CMK (cell line): ENCODE results near the gene GGT6.
"Not testable (repeated sequence)": the region's sequence is repeated elsewhere in the genome, so short reads cannot be mapped to it uniquely, and the experiment has no call there.

Experiments
- DNase-seq: peaks from one replicate; pipeline ENCODE4 v3.0.0-alpha.2; 2010; ENCODE audit warnings: low read depth

The GGT6 gene

DNA sequence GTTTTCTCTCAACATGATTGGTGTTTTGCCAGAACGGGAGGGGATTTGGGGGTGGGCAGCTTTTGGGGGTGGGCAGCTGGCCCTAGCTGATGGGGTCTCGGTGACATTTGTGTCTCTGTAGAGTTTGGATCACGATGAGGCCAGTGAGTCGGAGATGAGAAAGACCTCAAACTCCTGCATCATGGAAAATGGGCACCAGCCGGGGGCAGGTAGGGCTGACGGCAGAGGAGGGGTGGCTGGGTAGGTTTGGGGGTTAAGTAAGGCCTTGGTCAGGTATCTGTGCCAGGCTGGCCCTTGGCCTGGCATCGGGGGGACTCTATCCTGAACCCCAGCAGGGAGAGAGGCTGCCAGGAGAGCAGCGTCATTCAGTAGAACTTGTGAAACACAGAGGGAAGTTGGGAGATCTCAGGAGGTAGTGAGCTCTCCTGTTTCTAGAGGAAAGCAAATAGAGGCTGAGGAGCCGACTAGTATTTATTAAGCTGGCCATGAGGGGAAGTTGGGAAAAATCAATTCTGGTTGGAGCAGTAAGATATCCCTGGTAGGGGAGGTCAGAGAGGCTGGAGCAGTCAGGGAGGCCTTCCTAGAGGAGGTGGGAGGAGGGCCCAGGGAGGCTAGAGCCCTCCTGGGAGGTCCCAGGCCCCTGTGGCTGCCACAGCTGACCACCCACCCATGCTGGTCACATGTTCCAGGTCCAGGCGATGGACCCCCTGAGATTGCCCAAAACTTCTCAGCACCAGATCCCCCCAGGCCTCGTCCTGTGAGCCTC lies 32.0 kb upstream of the GGT6 start:
- DNase-seq, result no peak

DNA sequence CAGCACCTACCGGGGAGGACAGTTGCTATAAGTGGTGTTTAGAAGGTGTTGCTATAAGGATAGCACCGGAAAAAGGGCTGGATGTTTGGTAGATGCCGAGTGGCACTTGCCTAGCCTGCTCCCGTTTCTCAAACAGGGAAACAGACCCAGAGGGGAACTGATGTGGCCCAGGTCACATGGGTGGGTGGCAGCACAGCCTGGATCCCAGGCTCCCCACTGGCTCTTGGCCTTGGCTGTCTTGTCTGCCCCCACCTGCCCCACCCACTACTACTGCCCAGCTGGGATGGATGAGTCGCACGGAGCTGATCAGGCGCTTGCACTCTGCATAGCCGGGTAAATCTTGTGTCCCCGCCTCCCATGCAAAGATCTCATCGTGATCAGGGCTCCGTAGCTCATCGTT lies 31.2 kb upstream of the GGT6 start:
- no peak for DNase-seq

DNA sequence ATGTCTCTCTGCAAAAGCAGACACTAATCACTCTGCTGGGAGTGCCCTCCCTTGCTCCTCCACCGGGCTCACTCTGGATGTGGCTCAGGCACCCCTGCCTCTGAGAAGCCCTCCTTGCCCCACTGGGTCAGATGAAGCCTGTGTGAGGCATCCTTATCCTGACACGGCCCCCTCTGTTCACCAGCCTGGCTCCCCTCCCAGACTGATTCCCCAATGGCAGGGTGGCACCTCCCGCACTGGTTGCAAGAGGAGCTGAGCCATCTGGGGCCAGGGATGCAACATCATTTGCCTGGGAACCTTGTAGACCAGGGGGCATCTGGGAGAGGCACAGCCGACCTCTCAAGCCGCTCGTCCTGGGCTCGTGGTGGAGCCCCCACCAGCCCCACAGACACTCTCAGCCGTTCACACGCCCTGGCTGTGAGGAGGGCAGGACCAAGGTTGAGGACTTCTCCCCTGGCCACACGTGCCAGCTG lies 30.6 kb upstream of the GGT6 start:
- no peak for DNase-seq

DNA sequence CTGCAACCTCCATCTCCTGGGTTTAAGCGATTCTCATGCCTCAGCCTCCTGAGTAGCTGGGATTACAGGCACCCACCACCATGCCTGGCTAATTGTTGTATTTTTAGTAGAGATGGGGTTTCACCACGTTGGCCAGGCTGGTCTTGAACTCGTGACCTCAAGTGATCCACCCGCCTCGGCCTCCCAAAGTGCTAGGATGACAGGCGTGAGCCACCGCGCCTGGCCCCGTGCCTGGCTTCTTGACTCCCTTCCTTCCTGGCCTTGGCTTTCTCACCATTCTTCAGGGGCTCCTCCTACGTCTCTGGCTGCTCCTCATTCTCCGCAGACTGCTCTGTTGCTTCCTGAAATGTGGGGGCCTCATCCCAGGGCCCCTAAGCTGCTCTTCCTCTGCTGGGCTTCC lies 29.7 kb upstream of the GGT6 start:
- not testable (repeated sequence) for DNase-seq

DNA sequence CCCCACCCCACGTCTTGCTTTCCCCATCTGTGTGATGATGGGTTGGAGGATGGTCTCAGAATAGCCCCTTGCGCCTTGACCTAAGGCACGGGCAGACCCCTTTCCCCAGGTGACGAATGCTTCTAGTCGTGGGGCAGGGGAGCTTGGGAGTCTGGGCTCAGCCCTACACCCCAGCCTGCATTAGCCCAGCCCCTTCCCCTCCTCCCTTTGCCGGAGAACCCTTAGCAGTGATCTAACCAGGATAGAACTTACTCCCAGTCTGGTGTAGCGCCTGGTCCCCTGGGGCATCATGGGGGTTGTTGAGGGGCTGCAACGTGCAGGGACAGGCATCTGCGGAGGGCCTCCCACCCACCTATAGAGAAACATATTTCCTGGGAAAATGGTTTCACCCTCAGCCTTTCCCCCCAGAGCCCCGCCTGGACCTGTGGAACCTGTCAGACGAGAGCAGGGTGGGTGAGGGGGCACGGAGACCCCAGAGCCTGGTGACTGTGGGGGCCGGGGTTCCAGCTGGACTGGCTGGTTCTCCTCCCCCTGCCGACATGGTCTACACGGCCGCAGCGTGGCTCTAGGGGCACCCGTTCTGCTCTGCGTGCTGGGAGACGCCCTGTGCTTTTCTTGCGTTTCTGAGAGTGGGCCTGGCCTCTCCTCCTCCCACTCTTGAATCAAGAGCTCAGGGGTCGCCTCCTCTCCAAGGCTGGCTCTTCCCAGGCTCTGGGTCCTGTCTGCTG lies 28.7 kb upstream of the GGT6 start:
- DNase-seq, result no peak

DNA sequence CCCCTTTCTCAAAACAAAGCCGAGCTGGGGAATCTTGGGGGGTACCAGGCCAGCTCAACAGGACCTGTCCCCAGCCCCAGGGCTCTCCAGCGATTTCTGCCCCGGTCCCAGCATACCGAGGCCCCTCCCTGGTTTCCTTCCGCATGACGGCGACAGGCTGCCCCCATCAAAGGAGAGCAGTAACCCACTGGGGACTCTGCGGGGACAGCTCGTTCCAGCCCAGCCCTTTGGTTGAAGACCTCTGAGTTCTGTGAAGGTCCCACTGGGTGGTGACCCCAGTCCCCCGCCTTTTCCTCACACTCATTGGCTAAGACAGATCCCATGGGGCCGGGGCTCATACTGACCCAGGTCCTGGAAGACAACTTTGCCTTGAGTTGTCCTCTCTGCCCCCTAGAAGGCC lies 28.0 kb upstream of the GGT6 start:
- no peak for DNase-seq

DNA sequence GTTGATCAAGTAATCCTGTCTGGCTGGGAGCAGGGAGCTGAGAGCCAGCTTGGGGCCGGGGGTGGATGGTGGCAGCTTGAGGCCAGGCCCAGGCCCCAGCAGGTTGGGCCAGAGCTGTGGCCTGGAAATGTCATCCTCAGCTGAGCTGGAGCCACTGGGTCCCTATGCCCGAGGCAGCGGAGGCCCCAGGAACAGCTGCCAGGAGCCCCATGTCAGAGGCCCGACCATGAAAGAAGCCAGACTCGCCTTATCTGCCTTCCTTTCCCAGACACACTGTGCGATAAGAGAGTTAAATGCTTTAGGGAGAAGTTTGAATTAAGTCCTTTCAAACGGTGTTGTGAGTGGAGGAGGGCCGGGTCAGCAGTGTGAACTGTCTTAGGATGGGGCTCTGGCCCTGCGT lies 27.4 kb upstream of the GGT6 start:
- no peak for DNase-seq

DNA sequence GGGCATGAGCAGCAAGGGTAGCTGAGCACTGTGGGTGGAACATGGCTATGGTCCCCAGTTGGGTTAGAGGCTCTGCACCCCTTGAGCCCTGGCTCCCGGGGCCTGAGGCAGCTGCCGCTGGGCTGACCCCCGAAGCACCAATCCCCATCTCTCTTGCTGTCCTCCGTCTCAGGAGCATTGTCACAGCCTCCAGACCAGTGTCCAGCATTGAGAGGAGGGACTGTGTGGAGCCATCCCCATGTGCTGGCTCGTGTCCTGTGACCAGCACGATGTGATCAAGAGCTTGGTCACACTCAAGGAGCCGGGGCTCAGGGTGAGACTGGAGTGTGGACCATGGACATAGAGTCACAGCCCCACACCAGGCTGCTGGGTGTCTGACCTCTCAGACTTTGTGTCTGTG lies 26.8 kb upstream of the GGT6 start:
- no peak for DNase-seq

DNA sequence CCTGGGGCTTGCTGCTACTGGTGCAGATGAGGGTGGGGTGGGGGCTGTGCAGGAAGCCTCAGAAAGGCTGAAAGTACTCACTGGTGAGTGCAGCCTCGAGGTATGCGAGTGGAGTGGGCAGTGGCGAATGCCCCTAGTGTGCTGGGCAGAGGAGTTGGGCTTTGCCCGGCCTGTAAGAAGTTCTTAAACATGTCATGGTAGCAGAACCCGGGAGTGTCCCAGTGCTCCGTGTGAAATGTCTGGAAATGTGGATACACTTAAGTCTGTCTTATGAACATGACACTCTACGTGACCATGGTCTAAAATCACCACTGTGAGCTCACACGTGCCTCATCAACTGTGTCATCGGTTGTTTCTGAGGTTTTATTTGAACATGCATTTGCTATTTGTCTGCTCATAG lies 25.7 kb upstream of the GGT6 start:
- DNase-seq, result no peak

DNA sequence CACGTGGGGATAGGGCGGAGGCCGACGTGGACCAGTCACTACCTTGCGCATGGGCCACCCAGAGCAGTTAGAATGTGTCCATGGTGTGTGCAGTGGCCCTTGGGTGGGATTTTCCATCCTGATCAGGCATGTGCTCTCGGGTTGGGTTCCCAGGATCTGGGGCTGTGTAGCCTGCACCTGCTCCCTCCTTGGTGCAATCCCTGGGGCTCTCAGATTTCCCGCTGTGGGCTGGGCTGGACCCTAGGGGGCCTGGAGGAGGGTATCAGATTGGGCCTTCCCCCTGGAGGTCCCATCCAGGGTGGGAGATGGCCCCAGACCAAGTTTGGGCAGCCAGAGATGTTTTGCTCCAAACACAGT lies 25.2 kb upstream of the GGT6 start:
- DNase-seq, result no peak

DNA sequence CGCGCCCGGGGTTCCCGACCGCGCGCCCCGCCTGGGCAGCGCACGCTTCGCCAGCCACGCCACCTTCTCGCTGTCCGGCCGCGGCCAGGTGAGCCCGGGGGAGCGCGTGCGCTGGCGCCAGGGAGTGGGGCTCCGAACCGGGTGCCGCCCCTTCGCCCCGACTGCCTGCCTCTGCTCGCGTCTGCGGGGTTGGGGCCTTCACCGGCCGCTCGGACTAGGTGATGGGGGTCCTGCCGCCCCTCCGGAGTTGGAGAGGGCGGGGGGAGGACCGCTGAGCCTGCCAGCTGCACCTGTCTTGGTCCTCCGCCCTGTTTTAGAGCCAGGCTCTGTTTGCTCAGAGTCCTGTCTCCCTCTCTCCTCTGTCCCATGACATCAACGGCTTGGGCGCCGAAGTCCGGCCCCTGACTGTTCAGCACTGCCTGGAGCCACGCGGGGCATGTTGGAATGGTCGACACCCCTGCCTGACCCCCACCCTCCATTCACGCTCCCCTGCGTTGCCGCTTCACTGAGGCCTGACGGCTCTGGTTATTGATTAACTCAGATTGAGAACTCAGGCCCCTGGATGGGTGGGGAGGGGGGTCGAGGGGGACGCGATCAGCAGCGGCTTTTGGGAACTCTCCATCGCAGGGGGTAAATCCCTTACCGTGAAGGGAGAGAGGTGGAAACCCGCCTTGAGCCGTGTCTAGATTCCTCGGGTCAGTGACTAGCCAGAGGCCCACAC lies 24.7 kb upstream of the GGT6 start:
- DNase-seq, result no peak

DNA sequence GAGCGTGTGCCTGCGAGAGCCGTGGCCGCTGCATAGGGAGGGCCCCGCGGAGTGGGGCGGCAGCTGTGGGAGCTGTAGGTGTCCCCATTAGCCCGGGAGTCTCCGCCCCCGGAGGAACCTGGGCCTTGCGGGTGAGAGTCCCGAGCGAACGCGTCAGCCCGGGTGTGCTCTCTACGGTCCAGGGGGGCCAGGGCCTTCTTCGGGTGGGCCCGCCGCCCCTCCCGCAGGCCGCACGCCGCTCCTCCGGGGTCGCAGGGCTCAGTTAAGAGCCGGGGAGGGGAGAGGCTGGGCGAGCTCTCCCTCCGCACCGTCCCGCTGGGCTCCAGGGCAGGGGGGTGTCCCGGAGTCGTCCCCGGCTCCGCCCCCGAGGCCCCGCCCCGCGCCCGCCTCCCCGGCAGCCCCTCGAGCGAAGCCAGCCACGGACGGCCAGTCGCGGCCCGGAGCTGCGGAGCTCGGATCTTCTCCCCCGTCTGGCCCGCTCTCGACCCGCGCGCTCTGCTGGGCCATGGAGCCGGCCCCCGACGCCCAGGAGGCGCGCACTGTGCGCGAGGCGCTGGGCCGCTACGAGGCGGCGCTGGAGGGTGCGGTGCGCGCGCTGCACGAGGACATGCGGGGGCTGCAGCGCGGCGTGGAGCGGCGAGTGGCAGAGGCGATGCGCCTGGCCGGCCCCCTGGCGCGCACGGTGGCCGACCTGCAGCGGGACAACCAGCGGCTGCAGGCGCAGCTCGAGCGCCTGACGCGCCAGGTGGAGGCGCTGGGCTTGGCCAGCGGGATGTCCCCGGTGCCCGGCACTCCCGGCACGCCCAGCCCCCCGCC lies 23.9 kb upstream of the GGT6 start, which contains the start of gene SMTNL2:
Gene SMTNL2 (plus strand): TSS at position 429 of the 816 bp plus-strand sequence. CDS start 77 bp downstream, at position 506.
- no peak for DNase-seq

DNA sequence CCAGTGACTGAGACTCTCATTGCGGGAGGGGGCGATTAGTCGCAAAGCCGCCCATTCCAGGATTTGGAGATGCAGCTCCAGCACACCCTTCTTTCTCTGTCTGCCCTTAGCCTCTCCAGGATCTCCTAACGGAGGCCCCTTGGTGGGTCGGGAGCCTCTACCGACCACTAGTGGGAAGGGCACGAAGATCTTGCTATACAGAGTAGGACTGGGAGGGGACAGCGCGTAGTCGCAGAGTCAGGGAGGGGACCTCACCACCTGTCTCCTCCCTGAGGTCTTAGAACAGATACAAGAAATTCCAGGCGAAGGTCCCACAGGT lies 23.4 kb upstream of the GGT6 start:
- no peak for DNase-seq

DNA sequence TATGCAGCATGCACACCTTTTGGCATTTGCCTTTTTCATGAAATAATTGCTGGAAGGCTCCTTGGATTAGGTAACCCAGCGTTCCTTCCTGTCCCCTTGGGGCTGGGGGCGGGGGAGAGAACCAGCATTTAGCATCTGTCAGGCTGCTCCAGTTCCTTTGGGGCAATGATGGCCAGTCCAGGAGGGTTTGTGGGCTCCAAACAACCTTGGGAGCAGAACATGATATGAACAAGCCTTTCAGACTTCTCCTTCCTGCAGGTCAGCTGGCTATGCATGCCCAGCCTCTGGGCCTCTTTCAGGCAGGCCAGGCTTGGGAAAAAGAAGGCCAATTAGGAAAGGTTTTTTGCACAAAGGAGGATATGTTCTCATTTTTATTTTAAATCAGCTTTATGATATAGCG lies 22.8 kb upstream of the GGT6 start:
- no peak for DNase-seq

DNA sequence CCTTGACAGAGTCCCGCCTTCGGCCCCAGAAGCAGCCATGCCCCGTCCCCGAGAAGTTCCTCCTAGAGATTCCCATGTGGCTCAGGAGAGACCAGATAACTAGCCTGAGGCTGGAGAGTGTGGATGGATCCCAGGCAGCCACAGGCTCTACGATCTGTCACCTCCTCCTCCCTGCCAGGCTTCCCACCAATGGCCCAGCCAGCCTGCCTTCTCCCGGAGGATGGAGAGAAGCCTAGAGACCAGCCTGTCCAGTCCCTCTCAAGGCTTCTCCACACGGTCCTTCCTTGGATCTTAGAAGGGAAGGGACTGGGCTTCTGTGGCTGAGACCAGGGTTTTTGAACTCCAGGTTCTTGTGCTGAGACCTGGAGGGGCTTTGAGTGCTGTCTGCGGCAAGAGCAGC lies 22.3 kb upstream of the GGT6 start:
- DNase-seq, result no peak

DNA sequence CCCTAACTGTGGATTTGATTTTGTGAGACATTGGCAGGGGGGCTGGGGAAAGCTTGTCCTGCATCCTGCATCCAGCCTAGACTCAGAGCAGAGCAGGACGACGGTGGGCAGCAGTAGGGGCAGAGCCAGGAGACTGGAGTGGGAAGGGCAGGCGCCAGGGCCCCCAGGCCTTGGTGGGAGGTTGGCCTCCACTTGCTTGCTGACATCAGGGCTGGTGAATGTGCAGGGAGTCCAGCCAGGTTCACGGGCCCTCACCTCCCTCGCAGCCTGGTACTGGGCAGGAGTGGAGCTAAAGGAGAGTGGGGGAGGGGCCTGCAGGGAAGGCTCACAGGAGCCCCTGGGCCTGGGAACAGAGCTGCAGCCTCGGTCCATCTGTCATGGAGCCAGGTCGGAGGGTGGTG lies 21.7 kb upstream of the GGT6 start:
- DNase-seq, result no peak

DNA sequence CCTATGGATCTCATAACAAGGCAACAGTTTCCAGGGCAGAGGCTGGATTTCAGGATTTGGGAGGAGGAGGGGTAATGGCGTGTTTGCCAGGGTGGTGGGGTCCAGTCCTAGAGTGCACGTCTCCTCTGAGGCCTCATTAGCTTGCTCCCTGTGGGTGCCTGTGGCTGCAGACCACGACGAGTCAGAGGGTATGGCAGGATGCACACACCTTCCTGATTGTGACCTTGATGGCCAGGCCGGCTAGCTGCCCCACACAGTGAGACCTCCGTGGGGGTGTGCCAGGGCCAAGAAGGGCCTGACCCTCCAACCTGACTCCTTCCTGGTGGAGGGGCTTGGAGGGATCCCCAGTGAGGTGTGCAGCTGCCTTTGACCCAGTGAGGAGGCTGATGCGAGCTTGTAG lies 19.9 kb upstream of the GGT6 start:
- DNase-seq, result no peak

DNA sequence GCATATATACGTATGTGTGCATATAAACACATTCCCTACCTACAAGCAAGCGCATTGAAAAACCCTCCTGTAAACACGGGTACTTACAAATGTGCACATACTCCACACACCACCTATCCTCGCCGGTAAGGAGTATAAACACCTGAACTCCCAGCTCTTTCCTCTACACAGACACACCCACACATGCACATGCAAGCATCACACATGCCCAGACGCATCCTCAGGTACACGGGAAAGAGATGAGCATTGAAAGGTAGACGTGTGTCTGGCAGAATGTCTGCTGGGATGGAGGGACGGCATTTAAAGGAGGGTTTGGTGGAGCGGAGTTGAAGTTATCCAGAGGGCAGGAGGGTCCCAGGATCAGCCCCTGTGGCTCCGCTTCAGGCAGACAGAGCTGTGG lies 19.3 kb upstream of the GGT6 start:
- DNase-seq, result no peak

DNA sequence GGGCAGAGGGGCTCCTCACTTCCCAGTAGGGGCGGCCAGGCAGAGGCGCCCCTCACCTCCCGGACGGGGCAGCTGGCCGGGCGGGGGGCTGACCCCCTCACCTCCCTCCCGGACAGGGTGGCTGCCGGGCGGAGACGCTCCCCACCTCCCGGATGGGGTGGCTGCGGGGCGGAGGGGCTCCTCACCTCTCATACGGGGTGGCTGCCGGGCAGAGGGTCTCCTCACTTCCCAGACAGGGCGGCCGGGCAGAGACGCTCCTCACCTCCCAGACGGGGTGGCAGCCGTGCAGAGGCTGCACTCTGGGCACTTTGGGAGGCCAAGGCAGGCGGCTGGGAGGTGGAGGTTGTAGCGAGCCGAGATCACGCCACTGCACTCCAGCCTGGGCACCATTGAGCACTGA lies 18.0 kb upstream of the GGT6 start:
- not testable (repeated sequence) for DNase-seq

DNA sequence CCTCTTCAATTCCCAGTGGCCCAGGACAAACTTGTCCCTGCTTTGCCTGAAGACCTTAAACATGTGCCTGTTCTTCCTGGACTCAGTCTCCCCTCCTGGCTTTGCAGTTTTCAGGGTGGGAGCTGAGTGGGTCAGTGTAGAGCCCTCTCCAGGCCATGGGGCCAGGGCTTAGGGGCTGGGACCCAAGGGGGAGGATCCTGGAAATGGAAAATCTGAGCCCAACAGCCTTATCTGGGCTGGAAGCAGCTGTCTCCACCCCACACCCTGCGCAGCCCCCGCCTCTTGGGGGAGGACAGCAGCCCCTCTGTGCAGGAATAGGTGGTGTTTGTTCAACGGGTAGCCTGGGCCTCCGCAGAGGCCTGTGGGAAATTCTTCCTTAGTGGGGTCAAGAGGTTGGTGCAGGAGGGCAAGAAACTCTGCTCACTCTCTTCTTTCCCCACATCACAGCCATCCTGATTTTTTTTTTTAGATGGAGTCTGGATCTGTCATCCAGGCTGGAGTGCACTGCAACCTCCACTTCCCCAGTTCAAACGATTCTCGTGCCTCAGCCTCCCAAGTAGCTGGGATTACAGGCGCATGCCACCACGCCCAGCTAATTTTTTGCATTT lies 17.1 kb upstream of the GGT6 start:
- DNase-seq, result no peak

DNA sequence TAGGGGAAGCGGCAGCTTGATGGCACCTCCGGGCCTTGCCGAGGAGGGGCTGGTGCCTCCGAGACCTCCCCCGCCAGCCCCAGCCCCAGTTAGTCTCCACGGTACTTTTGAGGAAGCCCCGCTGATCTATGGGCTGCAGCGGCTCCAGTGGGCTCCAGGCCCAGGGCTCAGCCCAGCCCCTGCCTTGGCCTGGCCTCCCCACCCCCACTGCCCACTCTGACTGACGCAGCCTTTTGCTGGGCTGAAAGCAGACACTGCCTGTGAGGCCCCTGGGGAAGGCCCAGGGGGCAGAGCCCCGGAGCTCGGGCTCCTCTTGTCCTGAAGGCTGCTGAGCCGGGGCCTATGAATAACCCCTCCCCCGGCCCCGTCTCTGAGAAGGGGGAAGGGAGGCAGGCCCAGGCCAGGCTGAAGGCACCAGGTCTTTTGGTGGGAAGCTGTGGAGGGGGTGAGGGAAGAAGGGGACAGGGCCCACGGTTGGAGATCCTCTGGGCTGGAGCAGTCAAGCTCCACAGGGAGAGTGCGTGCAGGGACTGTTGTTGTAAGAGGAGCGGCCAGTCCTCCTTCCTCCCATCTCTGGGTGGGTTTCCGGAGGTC lies 16.4 kb upstream of the GGT6 start:
- no peak for DNase-seq

DNA sequence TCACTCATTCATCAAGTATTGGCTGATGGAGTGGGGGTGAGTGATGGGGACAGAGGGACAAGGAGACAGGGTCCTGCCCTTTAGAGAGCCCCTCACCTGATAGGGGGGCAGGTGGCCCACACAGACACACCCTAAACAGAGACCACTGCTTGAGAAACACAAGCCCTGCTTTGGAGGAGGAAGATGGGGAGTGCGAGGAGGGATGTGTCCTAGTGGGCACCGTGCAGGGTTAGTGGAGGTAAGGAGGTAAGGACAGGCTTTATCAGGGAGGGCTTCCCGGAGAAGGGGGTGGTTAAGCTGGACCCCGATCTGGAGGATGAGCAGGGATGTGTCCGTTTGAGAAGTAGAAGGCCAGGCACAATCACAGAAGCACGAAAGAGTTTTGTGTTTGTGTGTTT lies 15.8 kb upstream of the GGT6 start:
- DNase-seq, result no peak
